HCT116 (cell line): ENCODE measurements around the gene MTHFD2L. TPM values are rescaled to one million over a fixed set of nuclear protein-coding genes. Genes with fewer than 3 reads are reported as not detected.

Experiments
- ATAC-seq: fragments of 200-7000 bp; cut with Tn5 transposase; 2 replicates; pipeline ENCODE4 v1.9.1; 2020; ENCODE audit warnings: mild to moderate bottlenecking, moderate library complexity
- BruUV-seq: library from RNA; stranded (reverse); fragments of 400-500 nt; replicated peaks from 2 replicates; lab custom pipeline; 2021; lab: Mats Ljungman, UMichigan
- CTCF ChIA-PET: fragments of 300-600 bp; sonication (Branson Sonifier 250); formaldehyde crosslinking; loops from one replicate; lab custom pipeline; 2021; ENCODE audit warnings: antibody characterized with exemption; lab: Charles Lee
- POLR2A ChIA-PET: fragments of 300-600, 350-600 bp; sonication (Branson Sonifier 250); formaldehyde crosslinking; loops from one replicate; lab custom pipeline; 2021; ENCODE audit warnings: antibody characterized with exemption; lab: Charles Lee
- RAD21 ChIA-PET, 2 experiments: fragments of 300-600 bp; sonication (Branson Sonifier 250); formaldehyde crosslinking; loops; one replicate each; lab custom pipeline; 2023; ENCODE audit warnings: low total read pairs in 2 of 2; ENCODE audit not compliant: uncharacterized antibody in 2 of 2, unreplicated experiment in 2 of 2, low non-redundant PET in 1 of 2; lab: Charles Lee
- DNase-seq: peaks from one replicate; pipeline ENCODE4 v3.0.0-alpha.2; 2010; ENCODE audit warnings: low read depth, low spot score
- H2AFZ ChIP-seq: fragments of 200-600 bp; shearing (Covaris generic), sonication (generic); 2 replicates; pipeline ENCODE4 v1.6.1; 2017; ENCODE audit warnings: low read depth, mixed run types, mixed read lengths, antibody characterized with exemption, low read length; ENCODE audit not compliant: poor library complexity, severe bottlenecking
- H3K27ac ChIP-seq: 2 replicates; pipeline ENCODE4 v1.5.1; 2012; ENCODE audit warnings: low read depth, low read length
- H3K27me3 ChIP-seq: fragments of 200-600 bp; sonication (generic); 2 replicates; pipeline ENCODE4 v1.6.1; 2016; ENCODE audit warnings: mixed run types, low read length, mixed read lengths; ENCODE audit not compliant: insufficient read depth
- H3K36me3 ChIP-seq, 2 experiments: fragments of 200-500 bp in 1 of 2; fragments of 200-600 bp in 1 of 2; sonication (Bioruptor generic) in 1 of 2; sonication (generic) in 1 of 2; 2 replicates each; pipeline versions ENCODE4 v1.5.1 to v1.6.1; 2014 to 2016; ENCODE audit warnings: low read length in 2 of 2, inconsistent platforms in 1 of 2, mixed read lengths in 1 of 2, mixed run types in 1 of 2; ENCODE audit not compliant: insufficient read depth in 2 of 2, control insufficient read depth in 1 of 2
- H3K4me1 ChIP-seq, 2 experiments: fragments of 200-600 bp in 1 of 2; sonication (generic) in 1 of 2; 2 replicates each; pipeline versions ENCODE4 v1.5.1 to v1.6.1; 2012 to 2017; ENCODE audit warnings: low read length in 2 of 2, inconsistent platforms in 1 of 2, mild to moderate bottlenecking in 1 of 2, mixed read lengths in 1 of 2, mixed run types in 1 of 2, moderate library complexity in 1 of 2; ENCODE audit not compliant: insufficient read depth in 2 of 2, control insufficient read depth in 1 of 2
- H3K4me2 ChIP-seq: fragments of 200-600 bp; sonication (generic); 2 replicates; pipeline ENCODE4 v1.6.1; 2017; ENCODE audit warnings: mixed run types, low read length, mixed read lengths
- H3K4me3 ChIP-seq, 2 experiments: fragments of 200-600 bp in 1 of 2; sonication (generic) in 1 of 2; replicated peaks in 1 of 2; 2 replicates each; pipeline ENCODE4 v1.5.1; 2011 to 2016; ENCODE audit warnings: low read length in 2 of 2, control low read depth in 1 of 2, low read depth in 1 of 2, mild to moderate bottlenecking in 1 of 2, mixed read lengths in 1 of 2, mixed run types in 1 of 2
- H3K79me2 ChIP-seq: fragments of 200-600 bp; sonication (generic); 2 replicates; pipeline ENCODE4 v1.6.1; 2017; ENCODE audit warnings: mild to moderate bottlenecking, mixed run types, low read length, moderate library complexity, mixed read lengths; ENCODE audit not compliant: insufficient read depth
- H3K9ac ChIP-seq: fragments of 200-600 bp; sonication (generic); 2 replicates; pipeline ENCODE4 v1.6.1; 2016; ENCODE audit warnings: low read length, mixed read lengths
- H3K9me2 ChIP-seq: fragments of 200-600 bp; sonication (generic), shearing (Covaris generic); 2 replicates; pipeline ENCODE4 v1.6.1; 2017; ENCODE audit warnings: mixed run types, mild to moderate bottlenecking, moderate library complexity; ENCODE audit not compliant: insufficient read depth
- H3K9me3 ChIP-seq, 2 experiments: fragments of 200-500 bp in 1 of 2; fragments of 200-600 bp in 1 of 2; sonication (Bioruptor generic) in 1 of 2; sonication (generic) in 1 of 2; 2 replicates each; pipeline ENCODE4 v1.6.1; 2014 to 2017; ENCODE audit warnings: low read length in 2 of 2, mixed read lengths in 2 of 2, inconsistent platforms in 1 of 2, low read depth in 1 of 2, mild to moderate bottlenecking in 1 of 2, mixed run types in 1 of 2, moderate library complexity in 1 of 2; ENCODE audit not compliant: control insufficient read depth in 1 of 2, insufficient read depth in 1 of 2
- H4K20me1 ChIP-seq: fragments of 200-600 bp; sonication (generic), shearing (Covaris generic); 2 replicates; pipeline ENCODE4 v1.6.1; 2017; ENCODE audit warnings: mixed run types, mild to moderate bottlenecking, moderate library complexity; ENCODE audit not compliant: insufficient read depth
- ATF3 ChIP-seq: IDR thresholded peaks from 2 replicates; pipeline ENCODE4 v1.6.1; 2012
- CBX3 ChIP-seq: IDR thresholded peaks from 2 replicates; pipeline ENCODE4 v1.6.1; 2012; ENCODE audit warnings: low read depth
- JUND ChIP-seq: IDR thresholded peaks from 2 replicates; pipeline ENCODE4 v1.6.1; 2012
- POLR2A ChIP-seq: IDR thresholded peaks from 2 replicates; pipeline ENCODE4 v1.7.0; 2011; ENCODE audit warnings: borderline replicate concordance; ENCODE audit not compliant: insufficient read depth, insufficient read length; ENCODE audit errors: extremely low read depth
- RAD21 ChIP-seq: IDR thresholded peaks from 2 replicates; pipeline ENCODE4 v1.6.1; 2012; ENCODE audit warnings: low read depth, mild to moderate bottlenecking
- SIN3A ChIP-seq: IDR thresholded peaks from 2 replicates; pipeline ENCODE4 v1.6.1; 2012; ENCODE audit warnings: low read depth
- TCF7L2 ChIP-seq: IDR thresholded peaks from 2 replicates; pipeline ENCODE4 v1.7.0; 2011; ENCODE audit warnings: borderline replicate concordance, inconsistent platforms; ENCODE audit not compliant: insufficient read depth, insufficient read length; ENCODE audit errors: extremely low read depth
- intact Hi-C: fragments of 100-400 bp; cut with micrococcal nuclease; formaldehyde crosslinking; loops from 2 replicates; pipeline ENCODE4 v1.10.0; 2022
- total RNA-seq: library from RNA; stranded (reverse); gene quantifications from one replicate; pipeline ENCODE4 v1.2.1, GENCODE V29; 2021; ENCODE audit not compliant: unreplicated experiment
- TF ChIP-seq, protein P1 (sequence below): IDR thresholded peaks from 2 replicates; pipeline ENCODE4 v1.6.1; 2012; ENCODE audit warnings: low read depth

The MTHFD2L gene
- total RNA-seq, 1 experiment from 2014 or later, result 15.0 TPM

DNA sequence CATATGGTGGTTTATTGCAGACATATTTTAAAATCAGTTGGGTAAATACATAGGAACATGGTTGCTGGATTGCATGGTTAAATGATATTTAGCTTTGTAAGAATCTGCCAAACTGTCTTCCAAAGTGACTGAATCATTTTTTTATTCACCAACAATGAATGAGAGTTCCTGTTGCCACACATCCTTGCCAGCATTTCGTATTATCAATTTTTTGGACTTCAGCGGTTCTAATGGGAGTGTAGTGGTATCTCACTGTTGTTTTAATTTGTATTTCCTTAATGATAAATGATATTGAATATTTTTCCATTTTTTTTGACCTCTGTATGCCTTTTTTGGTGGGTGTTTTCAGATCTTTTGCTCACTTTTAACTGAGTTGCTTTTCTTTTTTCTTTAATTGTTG, 1.4 kb upstream of the MTHFD2L start:
- intact Hi-C loops, result no loop called here

DNA sequence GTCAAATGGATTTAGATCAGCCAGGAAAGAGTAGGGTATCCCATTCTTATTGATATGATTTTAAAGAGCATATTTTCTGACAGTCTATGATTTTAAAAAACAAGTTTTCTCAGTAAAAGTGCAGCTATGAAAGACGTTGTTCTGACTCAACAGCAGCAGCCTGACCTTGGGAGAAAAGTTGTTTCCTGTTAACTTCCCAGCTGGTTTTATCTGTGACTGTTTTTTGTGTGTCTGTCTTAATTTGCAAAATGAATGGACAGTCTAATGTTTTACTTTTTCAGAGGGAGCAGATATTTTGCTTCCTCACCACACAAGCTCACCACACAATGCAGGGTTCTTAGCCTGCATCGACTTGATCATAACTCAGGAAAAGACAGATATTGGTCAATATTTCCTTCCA, 764 bp upstream of the MTHFD2L start:
- intact Hi-C loops, result no loop called here
- Histone ChIP-seq H3K4me2 (peak overlapping the region; percentile 95), H3K9me3 (no peaks in the 10 kb centered on the region), H2AFZ (peak overlapping the region; percentile 61), H3K27ac (peak overlapping the region; percentile 75), H3K36me3 (peaks cover 17 to 21% of the 10 kb centered on the region in 2 experiments), H3K4me1 (peaks cover 6 to 19% of the 10 kb centered on the region in 2 experiments; a peak in 3 of 4 replicates), H4K20me1 (peaks cover 12% of the 10 kb centered on the region; the same call in 1 of the 2 replicates)
- DNase-seq (no peak), ATAC-seq (peak; percentile 1; the same call in 1 of the 2 replicates)
- TSS peak; percentile 95 for BruUV-seq
- CTCF ChIA-PET, result no interaction called here
- TF ChIP-seq, protein P1, sequence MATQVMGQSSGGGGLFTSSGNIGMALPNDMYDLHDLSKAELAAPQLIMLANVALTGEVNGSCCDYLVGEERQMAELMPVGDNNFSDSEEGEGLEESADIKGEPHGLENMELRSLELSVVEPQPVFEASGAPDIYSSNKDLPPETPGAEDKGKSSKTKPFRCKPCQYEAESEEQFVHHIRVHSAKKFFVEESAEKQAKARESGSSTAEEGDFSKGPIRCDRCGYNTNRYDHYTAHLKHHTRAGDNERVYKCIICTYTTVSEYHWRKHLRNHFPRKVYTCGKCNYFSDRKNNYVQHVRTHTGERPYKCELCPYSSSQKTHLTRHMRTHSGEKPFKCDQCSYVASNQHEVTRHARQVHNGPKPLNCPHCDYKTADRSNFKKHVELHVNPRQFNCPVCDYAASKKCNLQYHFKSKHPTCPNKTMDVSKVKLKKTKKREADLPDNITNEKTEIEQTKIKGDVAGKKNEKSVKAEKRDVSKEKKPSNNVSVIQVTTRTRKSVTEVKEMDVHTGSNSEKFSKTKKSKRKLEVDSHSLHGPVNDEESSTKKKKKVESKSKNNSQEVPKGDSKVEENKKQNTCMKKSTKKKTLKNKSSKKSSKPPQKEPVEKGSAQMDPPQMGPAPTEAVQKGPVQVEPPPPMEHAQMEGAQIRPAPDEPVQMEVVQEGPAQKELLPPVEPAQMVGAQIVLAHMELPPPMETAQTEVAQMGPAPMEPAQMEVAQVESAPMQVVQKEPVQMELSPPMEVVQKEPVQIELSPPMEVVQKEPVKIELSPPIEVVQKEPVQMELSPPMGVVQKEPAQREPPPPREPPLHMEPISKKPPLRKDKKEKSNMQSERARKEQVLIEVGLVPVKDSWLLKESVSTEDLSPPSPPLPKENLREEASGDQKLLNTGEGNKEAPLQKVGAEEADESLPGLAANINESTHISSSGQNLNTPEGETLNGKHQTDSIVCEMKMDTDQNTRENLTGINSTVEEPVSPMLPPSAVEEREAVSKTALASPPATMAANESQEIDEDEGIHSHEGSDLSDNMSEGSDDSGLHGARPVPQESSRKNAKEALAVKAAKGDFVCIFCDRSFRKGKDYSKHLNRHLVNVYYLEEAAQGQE, result no peak
- TF ChIP-seq JUND (no peak), CBX3 (no peak), POLR2A (no peak), TCF7L2 (no peak), SIN3A (no peak)
- TF ChIP-seq, all 23 proteins: peak for 0
- no peaks in the 10 kb centered on the region for H3K9me2 ChIP-seq
- ChIA-PET RAD21 (no interaction called here), POLR2A (interaction anchor here (1.1 kb wide), 1 partner anchor 14 kb away, joined by 7 read pairs; no protein-coding TSS in a partner anchor)
- H3K9ac ChIP-seq, result peak overlapping the region; percentile 87
- H3K4me3 ChIP-seq, result peak overlapping the region; percentile 75 to 82
- peaks cover 52% of the 10 kb centered on the region for H3K79me2 ChIP-seq
- H3K27me3 ChIP-seq, result no peaks in the 10 kb centered on the region

More for the DNA sequence above, 1.4 kb upstream of the MTHFD2L start:
- Histone ChIP-seq H3K79me2 (peaks cover 46% of the 10 kb centered on the region), H2AFZ (no peak overlapping the region), H3K4me1 (peaks cover 6 to 19% of the 10 kb centered on the region in 2 experiments; a peak in 3 of 4 replicates), H3K9ac (peak overlapping the region; percentile 87), H3K4me3 (peak overlapping the region; percentile 75 to 82; a peak in 2 of 4 replicates), H3K27me3 (no peaks in the 10 kb centered on the region), H3K9me3 (no peaks in the 10 kb centered on the region), H3K27ac (peak overlapping the region; percentile 75; the same call in 1 of the 2 replicates), H4K20me1 (peaks cover 8% of the 10 kb centered on the region; the same call in 1 of the 2 replicates), H3K36me3 (peaks cover 15 to 16% of the 10 kb centered on the region in 2 experiments), H3K4me2 (peak overlapping the region; percentile 95), H3K9me2 (no peaks in the 10 kb centered on the region)
- POLR2A ChIA-PET, result no interaction called here
- CTCF ChIA-PET, result no interaction called here
- RAD21 ChIA-PET, result no interaction called here
- DNase-seq (no peak), ATAC-seq (no peak)
- TF ChIP-seq RAD21 (no peak), SIN3A (no peak), ATF3 (no peak)
- no TSS peak for BruUV-seq
